Body of pancreas (tissue), 4 donors: Measurements from ENCODE around the gene TERC.

Experiments
- CTCF ChIP-seq, 7 experiments: fragments of 450-650 bp in 4 of 7; fragments of 200-600 bp in 3 of 7; sonication (generic) in 3 of 7; IDR thresholded peaks; one replicate each; pipeline ENCODE4 v1.5.1; 2016 to 2019; ENCODE audit warnings: antibody characterized with exemption in 7 of 7
- POLR2A ChIP-seq, 3 donors: fragments of 450-650 bp; IDR thresholded peaks; one replicate each; pipeline ENCODE4 v1.6.1; 2016; ENCODE audit warnings: antibody characterized with exemption in 3 of 3, mild to moderate bottlenecking in 2 of 3

GRCh38 chr3:169787120-169787519 lies 22.3 kb upstream of the TERC start:
- no peak for TF ChIP-seq CTCF (IDR thresholded peaks at IDR 0.05)
- no peak for TF ChIP-seq POLR2A (IDR thresholded peaks at IDR 0.05)
